WTC11 (cell line): ENCODE measurements around the gene DYNLRB1. TPM values are rescaled to one million over a fixed set of nuclear protein-coding genes. Genes with fewer than 3 reads are reported as not detected.

Source experiments
- ATAC-seq: fragments of 200-7000 bp; cut with Tn5 transposase; 2 replicates; pipeline ENCODE4 v1.10.0; 2021; ENCODE audit warnings: mild to moderate bottlenecking, moderate library complexity
- CTCF ChIA-PET: fragments of 300-600 bp; sonication (Branson Sonifier 250); formaldehyde crosslinking; loops from one replicate; lab custom pipeline; 2021; ENCODE audit warnings: antibody characterized with exemption; lab: Charles Lee
- POLR2A ChIA-PET: fragments of 350-600 bp; sonication (Branson Sonifier 250); formaldehyde crosslinking; loops from one replicate; lab custom pipeline; 2021; ENCODE audit warnings: antibody characterized with exemption; lab: Charles Lee
- DNase-seq: peaks from one replicate; pipeline ENCODE4 v3.0.0; 2021; ENCODE audit warnings: low spot score
- H3K27ac Mint-ChIP-seq: 2 replicates; pipeline ENCODE4 v1.8.0; 2021; ENCODE audit warnings: mixed read lengths
- H3K27me3 Mint-ChIP-seq: 2 replicates; pipeline ENCODE4 v1.8.0; 2021; ENCODE audit warnings: low read depth, mild to moderate bottlenecking, moderate library complexity, mixed read lengths
- H3K36me3 Mint-ChIP-seq: 2 replicates; pipeline ENCODE4 v1.8.0; 2021; ENCODE audit warnings: mixed read lengths
- H3K4me1 Mint-ChIP-seq: 2 replicates; pipeline ENCODE4 v1.8.0; 2022; ENCODE audit warnings: mixed read lengths
- H3K4me3 Mint-ChIP-seq: 2 replicates; pipeline ENCODE4 v1.8.0; 2021; ENCODE audit warnings: mild to moderate bottlenecking, moderate library complexity, mixed read lengths
- H3K9me3 Mint-ChIP-seq: 2 replicates; pipeline ENCODE4 v1.8.0; 2021; ENCODE audit warnings: mixed read lengths
- ATF1 ChIP-seq: sonication (generic); formaldehyde crosslinking; IDR thresholded peaks from 2 replicates; pipeline ENCODE4 v1.8.1; 2023; ENCODE audit warnings: mild to moderate bottlenecking, moderate library complexity, missing genetic modification reagents
- KAT7 ChIP-seq: sonication (generic); formaldehyde crosslinking; IDR thresholded peaks from 2 replicates; pipeline ENCODE4 v1.8.1; 2023; ENCODE audit warnings: missing genetic modification reagents, mild to moderate bottlenecking, borderline replicate concordance
- NFE2L1 ChIP-seq: sonication (generic); formaldehyde crosslinking; IDR thresholded peaks from 2 replicates; pipeline ENCODE4 v1.8.1; 2023; ENCODE audit warnings: missing genetic modification reagents
- NR3C1 ChIP-seq: sonication (generic); formaldehyde crosslinking; conservative IDR thresholded peaks from 2 replicates; pipeline ENCODE4 v1.8.1; 2023; ENCODE audit warnings: low read depth, mild to moderate bottlenecking, missing genetic modification reagents
- OVOL2 ChIP-seq: fragments of 250-450 bp; sonication (Bioruptor Pico); IDR thresholded peaks from 2 replicates; pipeline ENCODE4 v1.9.0; 2021; ENCODE audit warnings: mild to moderate bottlenecking, borderline replicate concordance
- RORB ChIP-seq: fragments of 250-450 bp; sonication (Bioruptor Pico); IDR thresholded peaks from 2 replicates; pipeline ENCODE4 v1.9.0; 2021; ENCODE audit warnings: mild to moderate bottlenecking
- SMAD3 ChIP-seq: sonication (generic); formaldehyde crosslinking; IDR thresholded peaks from 2 replicates; pipeline ENCODE4 v1.8.0; 2022; ENCODE audit warnings: missing genetic modification reagents, mild to moderate bottlenecking, borderline replicate concordance
- SP1 ChIP-seq: sonication (generic); formaldehyde crosslinking; conservative IDR thresholded peaks from 2 replicates; pipeline ENCODE4 v1.8.1; 2022; ENCODE audit warnings: missing genetic modification reagents
- ZNF423 ChIP-seq: fragments of 250-450 bp; sonication (Bioruptor Pico); IDR thresholded peaks from 2 replicates; pipeline ENCODE4 v2.1.2; 2022; ENCODE audit warnings: mild to moderate bottlenecking, moderate library complexity
- total RNA-seq: library from RNA; stranded (reverse); gene quantifications from 3 replicates; pipeline ENCODE4 v1.2.3, GENCODE V29; 2021
- TF ChIP-seq, protein P1 (sequence below): sonication (generic); formaldehyde crosslinking; IDR thresholded peaks from 2 replicates; pipeline ENCODE4 v1.8.0; 2022; ENCODE audit warnings: mild to moderate bottlenecking, missing genetic modification reagents
- TF ChIP-seq, protein P2 (sequence below): sonication (generic); formaldehyde crosslinking; IDR thresholded peaks from 2 replicates; pipeline ENCODE4 v1.8.1; 2023; ENCODE audit warnings: mild to moderate bottlenecking, missing genetic modification reagents, borderline replicate concordance
- TF ChIP-seq, protein P3 (sequence below): sonication (generic); formaldehyde crosslinking; IDR thresholded peaks from 2 replicates; pipeline ENCODE4 v1.8.0; 2023; ENCODE audit warnings: mild to moderate bottlenecking, missing genetic modification reagents
- TF ChIP-seq, protein P4 (sequence below): fragments of 250-450 bp; sonication (Bioruptor Pico); IDR thresholded peaks from 2 replicates; pipeline ENCODE4 v1.8.0; 2021; ENCODE audit warnings: mild to moderate bottlenecking
- TF ChIP-seq, protein P5 (sequence below): sonication (generic); formaldehyde crosslinking; IDR thresholded peaks from 2 replicates; pipeline ENCODE4 v1.8.0; 2023; ENCODE audit warnings: missing genetic modification reagents
- TF ChIP-seq, protein P6 (sequence below): sonication (generic); formaldehyde crosslinking; IDR thresholded peaks from 2 replicates; pipeline ENCODE4 v1.8.1; 2022; ENCODE audit warnings: mild to moderate bottlenecking, moderate library complexity, missing genetic modification reagents
- TF ChIP-seq, protein P7 (sequence below): sonication (generic); formaldehyde crosslinking; IDR thresholded peaks from 2 replicates; pipeline ENCODE4 v1.8.0; 2022; ENCODE audit warnings: mild to moderate bottlenecking, missing genetic modification reagents
- TF ChIP-seq, protein P8 (sequence below): sonication (generic); formaldehyde crosslinking; IDR thresholded peaks from 2 replicates; pipeline ENCODE4 v1.8.1; 2022; ENCODE audit warnings: missing genetic modification reagents, borderline replicate concordance
- TF ChIP-seq, protein P9 (sequence below): fragments of 200-600 bp; IDR thresholded peaks from 2 replicates; pipeline ENCODE4 v1.8.0; 2022; ENCODE audit warnings: antibody characterized with exemption
- TF ChIP-seq, protein P10 (sequence below): sonication (generic); formaldehyde crosslinking; IDR thresholded peaks from 2 replicates; pipeline ENCODE4 v1.8.1; 2023; ENCODE audit warnings: mild to moderate bottlenecking, missing genetic modification reagents, moderate library complexity

The DYNLRB1 gene
- total RNA-seq, 1 experiment from 2014 or later = 99.3 TPM

DNA sequence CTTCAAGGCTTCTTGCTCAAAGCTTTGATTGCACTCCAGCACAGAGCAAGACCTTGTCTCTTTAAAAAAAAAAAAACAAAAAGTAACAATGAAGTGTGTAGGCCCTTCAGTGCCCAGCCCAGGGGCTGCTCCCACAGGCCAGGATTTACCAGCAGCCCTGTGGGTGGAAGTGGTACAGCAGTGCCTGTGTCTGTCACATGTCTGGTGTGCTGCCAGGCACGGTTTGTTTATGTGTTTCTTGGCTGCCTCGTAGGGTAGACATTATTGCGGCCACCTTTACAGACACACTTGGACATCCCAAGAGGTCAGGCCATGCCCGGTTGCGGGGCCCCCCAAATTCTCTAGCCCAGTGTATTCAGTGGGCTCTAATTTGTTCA is 12.7 kb downstream of the DYNLRB1 start:
- ATAC-seq = no peak
- H3K9me3 Mint-ChIP-seq = no peaks in the 10 kb centered on the region
- H3K4me3 Mint-ChIP-seq = no peak overlapping the region
- ChIA-PET CTCF (no interaction called here), POLR2A (interaction anchor here (0.6 kb wide), 1 partner anchor 201 kb away, joined by 3 read pairs; no protein-coding TSS in a partner anchor)
- DNase-seq = no peak
- no peak overlapping the region for H3K27ac Mint-ChIP-seq
- peaks cover 32% of the 10 kb centered on the region for H3K36me3 Mint-ChIP-seq
- no peak for TF ChIP-seq KAT7
- TF ChIP-seq, protein P1, sequence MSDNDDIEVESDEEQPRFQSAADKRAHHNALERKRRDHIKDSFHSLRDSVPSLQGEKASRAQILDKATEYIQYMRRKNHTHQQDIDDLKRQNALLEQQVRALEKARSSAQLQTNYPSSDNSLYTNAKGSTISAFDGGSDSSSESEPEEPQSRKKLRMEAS (CRISPR knock-in tag) = no peak
- TF ChIP-seq, protein P2, sequence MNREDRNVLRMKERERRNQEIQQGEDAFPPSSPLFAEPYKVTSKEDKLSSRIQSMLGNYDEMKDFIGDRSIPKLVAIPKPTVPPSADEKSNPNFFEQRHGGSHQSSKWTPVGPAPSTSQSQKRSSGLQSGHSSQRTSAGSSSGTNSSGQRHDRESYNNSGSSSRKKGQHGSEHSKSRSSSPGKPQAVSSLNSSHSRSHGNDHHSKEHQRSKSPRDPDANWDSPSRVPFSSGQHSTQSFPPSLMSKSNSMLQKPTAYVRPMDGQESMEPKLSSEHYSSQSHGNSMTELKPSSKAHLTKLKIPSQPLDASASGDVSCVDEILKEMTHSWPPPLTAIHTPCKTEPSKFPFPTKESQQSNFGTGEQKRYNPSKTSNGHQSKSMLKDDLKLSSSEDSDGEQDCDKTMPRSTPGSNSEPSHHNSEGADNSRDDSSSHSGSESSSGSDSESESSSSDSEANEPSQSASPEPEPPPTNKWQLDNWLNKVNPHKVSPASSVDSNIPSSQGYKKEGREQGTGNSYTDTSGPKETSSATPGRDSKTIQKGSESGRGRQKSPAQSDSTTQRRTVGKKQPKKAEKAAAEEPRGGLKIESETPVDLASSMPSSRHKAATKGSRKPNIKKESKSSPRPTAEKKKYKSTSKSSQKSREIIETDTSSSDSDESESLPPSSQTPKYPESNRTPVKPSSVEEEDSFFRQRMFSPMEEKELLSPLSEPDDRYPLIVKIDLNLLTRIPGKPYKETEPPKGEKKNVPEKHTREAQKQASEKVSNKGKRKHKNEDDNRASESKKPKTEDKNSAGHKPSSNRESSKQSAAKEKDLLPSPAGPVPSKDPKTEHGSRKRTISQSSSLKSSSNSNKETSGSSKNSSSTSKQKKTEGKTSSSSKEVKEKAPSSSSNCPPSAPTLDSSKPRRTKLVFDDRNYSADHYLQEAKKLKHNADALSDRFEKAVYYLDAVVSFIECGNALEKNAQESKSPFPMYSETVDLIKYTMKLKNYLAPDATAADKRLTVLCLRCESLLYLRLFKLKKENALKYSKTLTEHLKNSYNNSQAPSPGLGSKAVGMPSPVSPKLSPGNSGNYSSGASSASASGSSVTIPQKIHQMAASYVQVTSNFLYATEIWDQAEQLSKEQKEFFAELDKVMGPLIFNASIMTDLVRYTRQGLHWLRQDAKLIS (CRISPR knock-in tag) = no peak
- TF ChIP-seq, protein P3, sequence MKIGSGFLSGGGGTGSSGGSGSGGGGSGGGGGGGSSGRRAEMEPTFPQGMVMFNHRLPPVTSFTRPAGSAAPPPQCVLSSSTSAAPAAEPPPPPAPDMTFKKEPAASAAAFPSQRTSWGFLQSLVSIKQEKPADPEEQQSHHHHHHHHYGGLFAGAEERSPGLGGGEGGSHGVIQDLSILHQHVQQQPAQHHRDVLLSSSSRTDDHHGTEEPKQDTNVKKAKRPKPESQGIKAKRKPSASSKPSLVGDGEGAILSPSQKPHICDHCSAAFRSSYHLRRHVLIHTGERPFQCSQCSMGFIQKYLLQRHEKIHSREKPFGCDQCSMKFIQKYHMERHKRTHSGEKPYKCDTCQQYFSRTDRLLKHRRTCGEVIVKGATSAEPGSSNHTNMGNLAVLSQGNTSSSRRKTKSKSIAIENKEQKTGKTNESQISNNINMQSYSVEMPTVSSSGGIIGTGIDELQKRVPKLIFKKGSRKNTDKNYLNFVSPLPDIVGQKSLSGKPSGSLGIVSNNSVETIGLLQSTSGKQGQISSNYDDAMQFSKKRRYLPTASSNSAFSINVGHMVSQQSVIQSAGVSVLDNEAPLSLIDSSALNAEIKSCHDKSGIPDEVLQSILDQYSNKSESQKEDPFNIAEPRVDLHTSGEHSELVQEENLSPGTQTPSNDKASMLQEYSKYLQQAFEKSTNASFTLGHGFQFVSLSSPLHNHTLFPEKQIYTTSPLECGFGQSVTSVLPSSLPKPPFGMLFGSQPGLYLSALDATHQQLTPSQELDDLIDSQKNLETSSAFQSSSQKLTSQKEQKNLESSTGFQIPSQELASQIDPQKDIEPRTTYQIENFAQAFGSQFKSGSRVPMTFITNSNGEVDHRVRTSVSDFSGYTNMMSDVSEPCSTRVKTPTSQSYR (CRISPR knock-in tag) = no peak
- no peak for TF ChIP-seq OVOL2 (CRISPR knock-in tag)
- TF ChIP-seq, protein P4, sequence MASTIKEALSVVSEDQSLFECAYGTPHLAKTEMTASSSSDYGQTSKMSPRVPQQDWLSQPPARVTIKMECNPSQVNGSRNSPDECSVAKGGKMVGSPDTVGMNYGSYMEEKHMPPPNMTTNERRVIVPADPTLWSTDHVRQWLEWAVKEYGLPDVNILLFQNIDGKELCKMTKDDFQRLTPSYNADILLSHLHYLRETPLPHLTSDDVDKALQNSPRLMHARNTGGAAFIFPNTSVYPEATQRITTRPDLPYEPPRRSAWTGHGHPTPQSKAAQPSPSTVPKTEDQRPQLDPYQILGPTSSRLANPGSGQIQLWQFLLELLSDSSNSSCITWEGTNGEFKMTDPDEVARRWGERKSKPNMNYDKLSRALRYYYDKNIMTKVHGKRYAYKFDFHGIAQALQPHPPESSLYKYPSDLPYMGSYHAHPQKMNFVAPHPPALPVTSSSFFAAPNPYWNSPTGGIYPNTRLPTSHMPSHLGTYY = no peak
- no peak for TF ChIP-seq SP1 (CRISPR knock-in tag)
- TF ChIP-seq, protein P5, sequence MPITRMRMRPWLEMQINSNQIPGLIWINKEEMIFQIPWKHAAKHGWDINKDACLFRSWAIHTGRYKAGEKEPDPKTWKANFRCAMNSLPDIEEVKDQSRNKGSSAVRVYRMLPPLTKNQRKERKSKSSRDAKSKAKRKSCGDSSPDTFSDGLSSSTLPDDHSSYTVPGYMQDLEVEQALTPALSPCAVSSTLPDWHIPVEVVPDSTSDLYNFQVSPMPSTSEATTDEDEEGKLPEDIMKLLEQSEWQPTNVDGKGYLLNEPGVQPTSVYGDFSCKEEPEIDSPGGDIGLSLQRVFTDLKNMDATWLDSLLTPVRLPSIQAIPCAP (CRISPR knock-in tag) = no peak
- TF ChIP-seq ZNF423 (CRISPR knock-in tag) = no peak
- TF ChIP-seq SMAD3 (CRISPR knock-in tag) = no peak
- TF ChIP-seq, protein P6, sequence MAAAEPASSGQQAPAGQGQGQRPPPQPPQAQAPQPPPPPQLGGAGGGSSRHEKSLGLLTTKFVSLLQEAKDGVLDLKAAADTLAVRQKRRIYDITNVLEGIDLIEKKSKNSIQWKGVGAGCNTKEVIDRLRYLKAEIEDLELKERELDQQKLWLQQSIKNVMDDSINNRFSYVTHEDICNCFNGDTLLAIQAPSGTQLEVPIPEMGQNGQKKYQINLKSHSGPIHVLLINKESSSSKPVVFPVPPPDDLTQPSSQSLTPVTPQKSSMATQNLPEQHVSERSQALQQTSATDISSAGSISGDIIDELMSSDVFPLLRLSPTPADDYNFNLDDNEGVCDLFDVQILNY (CRISPR knock-in tag) = no peak
- TF ChIP-seq, protein P7, sequence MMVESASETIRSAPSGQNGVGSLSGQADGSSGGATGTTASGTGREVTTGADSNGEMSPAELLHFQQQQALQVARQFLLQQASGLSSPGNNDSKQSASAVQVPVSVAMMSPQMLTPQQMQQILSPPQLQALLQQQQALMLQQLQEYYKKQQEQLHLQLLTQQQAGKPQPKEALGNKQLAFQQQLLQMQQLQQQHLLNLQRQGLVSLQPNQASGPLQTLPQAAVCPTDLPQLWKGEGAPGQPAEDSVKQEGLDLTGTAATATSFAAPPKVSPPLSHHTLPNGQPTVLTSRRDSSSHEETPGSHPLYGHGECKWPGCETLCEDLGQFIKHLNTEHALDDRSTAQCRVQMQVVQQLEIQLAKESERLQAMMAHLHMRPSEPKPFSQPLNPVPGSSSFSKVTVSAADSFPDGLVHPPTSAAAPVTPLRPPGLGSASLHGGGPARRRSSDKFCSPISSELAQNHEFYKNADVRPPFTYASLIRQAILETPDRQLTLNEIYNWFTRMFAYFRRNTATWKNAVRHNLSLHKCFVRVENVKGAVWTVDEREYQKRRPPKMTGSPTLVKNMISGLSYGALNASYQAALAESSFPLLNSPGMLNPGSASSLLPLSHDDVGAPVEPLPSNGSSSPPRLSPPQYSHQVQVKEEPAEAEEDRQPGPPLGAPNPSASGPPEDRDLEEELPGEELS = no peak
- TF ChIP-seq NFE2L1 (CRISPR knock-in tag) = no peak
- no peak for TF ChIP-seq ATF1
- TF ChIP-seq, protein P8, sequence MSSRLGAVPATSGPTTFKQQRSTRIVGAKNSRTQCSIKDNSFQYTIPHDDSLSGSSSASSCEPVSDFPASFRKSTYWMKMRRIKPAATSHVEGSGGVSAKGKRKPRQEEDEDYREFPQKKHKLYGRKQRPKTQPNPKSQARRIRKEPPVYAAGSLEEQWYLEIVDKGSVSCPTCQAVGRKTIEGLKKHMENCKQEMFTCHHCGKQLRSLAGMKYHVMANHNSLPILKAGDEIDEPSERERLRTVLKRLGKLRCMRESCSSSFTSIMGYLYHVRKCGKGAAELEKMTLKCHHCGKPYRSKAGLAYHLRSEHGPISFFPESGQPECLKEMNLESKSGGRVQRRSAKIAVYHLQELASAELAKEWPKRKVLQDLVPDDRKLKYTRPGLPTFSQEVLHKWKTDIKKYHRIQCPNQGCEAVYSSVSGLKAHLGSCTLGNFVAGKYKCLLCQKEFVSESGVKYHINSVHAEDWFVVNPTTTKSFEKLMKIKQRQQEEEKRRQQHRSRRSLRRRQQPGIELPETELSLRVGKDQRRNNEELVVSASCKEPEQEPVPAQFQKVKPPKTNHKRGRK (CRISPR knock-in tag) = no peak
- TF ChIP-seq, protein P9, sequence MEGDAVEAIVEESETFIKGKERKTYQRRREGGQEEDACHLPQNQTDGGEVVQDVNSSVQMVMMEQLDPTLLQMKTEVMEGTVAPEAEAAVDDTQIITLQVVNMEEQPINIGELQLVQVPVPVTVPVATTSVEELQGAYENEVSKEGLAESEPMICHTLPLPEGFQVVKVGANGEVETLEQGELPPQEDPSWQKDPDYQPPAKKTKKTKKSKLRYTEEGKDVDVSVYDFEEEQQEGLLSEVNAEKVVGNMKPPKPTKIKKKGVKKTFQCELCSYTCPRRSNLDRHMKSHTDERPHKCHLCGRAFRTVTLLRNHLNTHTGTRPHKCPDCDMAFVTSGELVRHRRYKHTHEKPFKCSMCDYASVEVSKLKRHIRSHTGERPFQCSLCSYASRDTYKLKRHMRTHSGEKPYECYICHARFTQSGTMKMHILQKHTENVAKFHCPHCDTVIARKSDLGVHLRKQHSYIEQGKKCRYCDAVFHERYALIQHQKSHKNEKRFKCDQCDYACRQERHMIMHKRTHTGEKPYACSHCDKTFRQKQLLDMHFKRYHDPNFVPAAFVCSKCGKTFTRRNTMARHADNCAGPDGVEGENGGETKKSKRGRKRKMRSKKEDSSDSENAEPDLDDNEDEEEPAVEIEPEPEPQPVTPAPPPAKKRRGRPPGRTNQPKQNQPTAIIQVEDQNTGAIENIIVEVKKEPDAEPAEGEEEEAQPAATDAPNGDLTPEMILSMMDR = no peak
- TF ChIP-seq RORB (CRISPR knock-in tag) = no peak
- TF ChIP-seq, protein P10, sequence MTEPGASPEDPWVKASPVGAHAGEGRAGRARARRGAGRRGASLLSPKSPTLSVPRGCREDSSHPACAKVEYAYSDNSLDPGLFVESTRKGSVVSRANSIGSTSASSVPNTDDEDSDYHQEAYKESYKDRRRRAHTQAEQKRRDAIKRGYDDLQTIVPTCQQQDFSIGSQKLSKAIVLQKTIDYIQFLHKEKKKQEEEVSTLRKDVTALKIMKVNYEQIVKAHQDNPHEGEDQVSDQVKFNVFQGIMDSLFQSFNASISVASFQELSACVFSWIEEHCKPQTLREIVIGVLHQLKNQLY = no peak
- no peak for TF ChIP-seq NR3C1 (CRISPR knock-in tag)
- H3K27me3 Mint-ChIP-seq = no peaks in the 10 kb centered on the region
- no peaks in the 10 kb centered on the region for H3K4me1 Mint-ChIP-seq
